Nephron progenitor cell (in vitro differentiated cells): ENCODE measurements around the gene RANBP9.

ENCODE experiments used
- DNase-seq: peaks from one replicate; pipeline ENCODE4 v3.0.0; 2021
- H3K27ac Mint-ChIP-seq: 2 replicates; pipeline ENCODE4 v1.8.0; 2021; ENCODE audit warnings: mild to moderate bottlenecking, moderate library complexity, mixed read lengths
- H3K27me3 Mint-ChIP-seq: 2 replicates; pipeline ENCODE4 v1.8.0; 2021; ENCODE audit warnings: mild to moderate bottlenecking, low read depth, mixed read lengths; ENCODE audit not compliant: poor library complexity
- H3K36me3 Mint-ChIP-seq: 2 replicates; pipeline ENCODE4 v1.8.0; 2021; ENCODE audit warnings: low read depth, mixed read lengths
- H3K4me1 Mint-ChIP-seq: 2 replicates; pipeline ENCODE4 v1.8.0; 2021; ENCODE audit warnings: mixed read lengths
- H3K4me3 Mint-ChIP-seq: 2 replicates; pipeline ENCODE4 v1.8.0; 2021; ENCODE audit warnings: mild to moderate bottlenecking, moderate library complexity, mixed read lengths
- H3K9me3 Mint-ChIP-seq: 2 replicates; pipeline ENCODE4 v1.8.0; 2021; ENCODE audit warnings: mild to moderate bottlenecking, moderate library complexity, mixed read lengths
- TF ChIP-seq, protein P1 (sequence below): fragments of 200-600 bp; sonication (generic); IDR thresholded peaks from 2 replicates; pipeline ENCODE4 v1.5.0; 2021; ENCODE audit warnings: antibody characterized with exemption

Gene RANBP9

DNA sequence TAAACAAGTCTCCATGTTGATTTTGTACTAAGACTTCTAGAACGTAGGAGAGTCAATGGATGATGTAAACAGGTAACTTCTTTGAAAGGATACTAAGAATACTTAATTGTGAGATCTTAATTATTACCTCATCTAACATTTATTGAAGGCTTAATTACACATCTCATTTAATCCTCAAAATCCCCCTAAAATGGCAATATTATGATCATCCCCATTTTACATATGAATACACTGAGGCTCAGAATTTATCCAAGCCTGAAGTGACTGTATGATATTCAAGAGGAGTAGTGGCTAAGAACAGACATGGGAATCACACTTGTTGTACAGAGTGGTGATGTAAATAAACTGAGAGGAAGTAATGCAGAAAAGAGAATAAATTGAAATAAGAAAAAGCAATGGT lies 73.6 kb downstream of the RANBP9 start:
- TF ChIP-seq, protein P1, sequence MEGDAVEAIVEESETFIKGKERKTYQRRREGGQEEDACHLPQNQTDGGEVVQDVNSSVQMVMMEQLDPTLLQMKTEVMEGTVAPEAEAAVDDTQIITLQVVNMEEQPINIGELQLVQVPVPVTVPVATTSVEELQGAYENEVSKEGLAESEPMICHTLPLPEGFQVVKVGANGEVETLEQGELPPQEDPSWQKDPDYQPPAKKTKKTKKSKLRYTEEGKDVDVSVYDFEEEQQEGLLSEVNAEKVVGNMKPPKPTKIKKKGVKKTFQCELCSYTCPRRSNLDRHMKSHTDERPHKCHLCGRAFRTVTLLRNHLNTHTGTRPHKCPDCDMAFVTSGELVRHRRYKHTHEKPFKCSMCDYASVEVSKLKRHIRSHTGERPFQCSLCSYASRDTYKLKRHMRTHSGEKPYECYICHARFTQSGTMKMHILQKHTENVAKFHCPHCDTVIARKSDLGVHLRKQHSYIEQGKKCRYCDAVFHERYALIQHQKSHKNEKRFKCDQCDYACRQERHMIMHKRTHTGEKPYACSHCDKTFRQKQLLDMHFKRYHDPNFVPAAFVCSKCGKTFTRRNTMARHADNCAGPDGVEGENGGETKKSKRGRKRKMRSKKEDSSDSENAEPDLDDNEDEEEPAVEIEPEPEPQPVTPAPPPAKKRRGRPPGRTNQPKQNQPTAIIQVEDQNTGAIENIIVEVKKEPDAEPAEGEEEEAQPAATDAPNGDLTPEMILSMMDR = no peak
- Mint-ChIP-seq H3K27ac (no peak overlapping the region), H3K4me1 (no peaks in the 10 kb centered on the region), H3K4me3 (no peak overlapping the region), H3K9me3 (no peaks in the 10 kb centered on the region), H3K36me3 (peaks cover 53% of the 10 kb centered on the region), H3K27me3 (no peaks in the 10 kb centered on the region)
- no peak for DNase-seq

DNA sequence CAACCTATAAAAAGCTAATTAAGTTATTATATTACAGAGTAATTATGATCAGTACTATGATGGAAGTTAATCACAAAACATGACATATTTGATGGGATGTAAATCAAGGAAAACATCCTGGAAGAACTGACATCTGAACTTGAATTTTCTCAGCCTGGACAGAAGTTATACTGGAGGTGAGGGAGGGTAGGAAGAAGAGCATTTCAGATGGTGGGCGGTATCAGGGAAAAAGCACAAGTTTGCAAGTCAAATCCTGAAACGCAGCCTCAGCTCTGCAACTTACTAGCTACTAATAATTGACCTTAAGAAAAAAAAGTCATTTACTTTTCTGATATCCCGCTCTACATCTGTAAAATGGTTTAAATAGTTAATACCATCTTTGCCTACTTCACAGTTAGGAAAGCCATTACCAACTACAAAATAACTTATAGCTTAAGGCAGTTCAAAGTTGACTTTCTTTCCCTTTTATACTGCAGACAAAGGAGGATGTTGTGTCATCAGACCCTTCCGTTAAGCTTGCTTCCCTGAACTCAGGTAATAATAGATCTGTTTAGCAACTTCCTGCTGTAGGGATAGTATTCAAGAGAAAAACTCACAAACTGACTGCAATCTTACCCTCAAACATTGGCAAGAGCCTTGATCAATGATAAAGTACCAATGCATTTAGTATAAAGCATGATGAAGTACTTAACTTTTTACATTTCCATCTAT lies 75.5 kb downstream of the RANBP9 start:
- H3K27me3 Mint-ChIP-seq = no peaks in the 10 kb centered on the region
- TF ChIP-seq, protein P1 = no peak
- DNase-seq = no peak
- no peak overlapping the region for H3K4me3 Mint-ChIP-seq
- H3K9me3 Mint-ChIP-seq = no peaks in the 10 kb centered on the region
- no peaks in the 10 kb centered on the region for H3K4me1 Mint-ChIP-seq
- peaks cover 64% of the 10 kb centered on the region for H3K36me3 Mint-ChIP-seq
- no peak overlapping the region for H3K27ac Mint-ChIP-seq

DNA sequence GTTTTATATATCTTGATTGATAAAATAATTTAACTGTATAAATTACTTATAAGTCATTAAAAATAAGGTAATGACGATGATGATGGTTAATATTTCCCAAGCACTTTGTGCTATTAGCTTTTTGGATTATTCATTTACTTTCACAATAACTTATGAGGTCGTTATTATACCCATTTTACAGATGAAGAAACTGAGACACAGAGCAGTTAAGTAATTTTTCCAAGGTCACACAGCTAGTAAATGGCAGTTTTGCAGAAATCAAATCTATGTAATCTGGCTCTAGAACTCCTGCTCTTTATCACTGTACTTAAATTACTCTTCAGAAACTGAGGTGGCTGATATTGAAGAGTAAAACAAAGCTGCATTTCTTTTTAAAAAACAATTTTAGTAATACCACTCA lies 78.3 kb downstream of the RANBP9 start:
- no peak for DNase-seq
- no peaks in the 10 kb centered on the region for H3K9me3 Mint-ChIP-seq
- TF ChIP-seq, protein P1 = no peak
- H3K4me1 Mint-ChIP-seq = no peaks in the 10 kb centered on the region
- no peaks in the 10 kb centered on the region for H3K27me3 Mint-ChIP-seq
- no peak overlapping the region for H3K4me3 Mint-ChIP-seq
- H3K36me3 Mint-ChIP-seq = peaks cover 58% of the 10 kb centered on the region
- no peak overlapping the region for H3K27ac Mint-ChIP-seq

DNA sequence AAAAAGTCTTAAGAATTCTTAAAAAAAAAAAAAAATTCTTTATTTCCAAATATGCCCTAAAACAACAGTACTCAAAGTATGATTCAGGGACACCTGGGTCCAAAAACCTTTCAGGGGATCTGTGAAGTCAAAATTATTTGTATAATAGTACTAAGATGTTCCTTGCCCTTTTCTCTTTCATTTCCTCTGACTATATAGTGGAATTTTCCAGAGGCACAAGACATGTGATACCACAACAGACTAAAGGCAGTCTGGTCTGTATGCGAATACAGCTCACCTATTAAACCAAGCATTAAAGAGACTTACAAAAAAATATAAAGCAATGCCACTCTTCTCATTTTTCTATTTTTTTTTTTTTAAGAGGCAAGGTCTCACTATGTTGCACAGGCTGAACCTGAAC lies 81.1 kb downstream of the RANBP9 start:
- H3K4me3 Mint-ChIP-seq = no peak overlapping the region
- H3K4me1 Mint-ChIP-seq = no peaks in the 10 kb centered on the region
- TF ChIP-seq, protein P1 = no peak
- no peaks in the 10 kb centered on the region for H3K27me3 Mint-ChIP-seq
- H3K27ac Mint-ChIP-seq = no peak overlapping the region
- DNase-seq = no peak
- H3K36me3 Mint-ChIP-seq = peaks cover 46% of the 10 kb centered on the region
- no peaks in the 10 kb centered on the region for H3K9me3 Mint-ChIP-seq

DNA sequence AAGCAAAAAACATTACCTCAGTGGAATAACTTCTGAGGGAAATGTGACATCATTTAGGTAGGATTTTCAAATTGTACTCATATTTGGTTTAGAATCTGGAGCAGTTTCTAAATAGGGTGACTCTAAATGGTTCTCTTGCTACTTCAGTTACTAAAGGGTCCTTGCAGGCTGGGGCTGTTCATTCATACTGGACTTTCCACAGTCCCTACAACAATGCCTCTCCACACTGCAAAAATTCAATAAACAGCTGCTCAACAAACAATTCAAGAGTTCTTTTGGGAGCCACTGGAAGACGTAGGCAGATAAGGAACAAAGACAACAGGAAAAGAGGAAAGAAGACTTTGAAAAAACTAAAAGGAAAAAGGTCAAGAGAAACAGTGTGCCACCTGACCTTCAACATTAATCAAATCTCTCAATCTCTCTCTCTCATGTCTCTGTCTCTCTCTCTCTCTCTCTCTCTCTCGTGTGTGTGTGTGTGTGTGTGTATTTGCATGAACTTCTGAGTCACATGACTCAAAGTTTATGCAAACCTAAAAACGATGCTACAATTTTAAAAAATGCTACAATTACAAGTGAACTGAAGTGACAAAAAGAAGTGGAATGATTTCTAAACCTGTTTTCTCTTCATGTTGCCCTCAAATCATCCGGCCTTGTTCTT lies 82.0 kb downstream of the RANBP9 start:
- no peak for DNase-seq
- peaks cover 40% of the 10 kb centered on the region for H3K36me3 Mint-ChIP-seq
- no peaks in the 10 kb centered on the region for H3K27me3 Mint-ChIP-seq
- H3K9me3 Mint-ChIP-seq = no peaks in the 10 kb centered on the region
- peak overlapping the region; percentile 18 for H3K27ac Mint-ChIP-seq
- H3K4me1 Mint-ChIP-seq = no peaks in the 10 kb centered on the region
- TF ChIP-seq, protein P1 = no peak
- H3K4me3 Mint-ChIP-seq = no peak overlapping the region

DNA sequence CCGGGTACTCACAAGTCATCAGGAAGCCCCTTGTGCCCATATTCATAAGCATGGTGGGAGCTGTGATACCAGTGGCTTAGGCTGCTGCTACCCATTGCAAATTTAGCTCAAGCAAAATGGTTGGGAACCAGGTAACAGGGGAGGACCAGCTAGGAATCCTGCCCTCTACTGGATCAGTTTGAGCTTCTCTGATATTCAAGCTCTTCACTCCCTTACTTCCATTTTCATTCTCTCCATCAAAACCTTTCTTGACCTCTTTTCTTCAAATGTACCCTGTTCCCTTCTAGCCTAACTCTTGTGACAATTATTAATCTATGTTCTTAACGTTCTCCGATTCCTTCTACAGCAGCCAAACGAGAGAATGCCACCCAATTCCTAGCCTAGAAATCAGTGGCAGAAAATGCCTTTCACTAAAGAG lies 86.8 kb downstream of the RANBP9 start:
- Mint-ChIP-seq H3K36me3 (peaks cover 56% of the 10 kb centered on the region), H3K4me3 (no peak overlapping the region), H3K9me3 (no peaks in the 10 kb centered on the region), H3K27me3 (no peaks in the 10 kb centered on the region), H3K27ac (no peak overlapping the region), H3K4me1 (no peaks in the 10 kb centered on the region)
- TF ChIP-seq, protein P1 = peak; percentile 38
- DNase-seq = no peak
